Measurements from ENCODE around the gene NRG3.

NRG3 gene

GRCh38 chr10:82908751-82909150, 1033.8 kb downstream of the NRG3 start:
- no peak for DNase-seq
- Histone ChIP-seq H3K27me3 (no peaks in the 10 kb centered on the region), H3K4me3 (ENCODE audit: low read depth, low read length) (no peak overlapping the region), H3K36me3 (no peaks in the 10 kb centered on the region), H3K4me1 (no peaks in the 10 kb centered on the region), H3K9me3 (no peaks in the 10 kb centered on the region)
- TF ChIP-seq, protein P1, sequence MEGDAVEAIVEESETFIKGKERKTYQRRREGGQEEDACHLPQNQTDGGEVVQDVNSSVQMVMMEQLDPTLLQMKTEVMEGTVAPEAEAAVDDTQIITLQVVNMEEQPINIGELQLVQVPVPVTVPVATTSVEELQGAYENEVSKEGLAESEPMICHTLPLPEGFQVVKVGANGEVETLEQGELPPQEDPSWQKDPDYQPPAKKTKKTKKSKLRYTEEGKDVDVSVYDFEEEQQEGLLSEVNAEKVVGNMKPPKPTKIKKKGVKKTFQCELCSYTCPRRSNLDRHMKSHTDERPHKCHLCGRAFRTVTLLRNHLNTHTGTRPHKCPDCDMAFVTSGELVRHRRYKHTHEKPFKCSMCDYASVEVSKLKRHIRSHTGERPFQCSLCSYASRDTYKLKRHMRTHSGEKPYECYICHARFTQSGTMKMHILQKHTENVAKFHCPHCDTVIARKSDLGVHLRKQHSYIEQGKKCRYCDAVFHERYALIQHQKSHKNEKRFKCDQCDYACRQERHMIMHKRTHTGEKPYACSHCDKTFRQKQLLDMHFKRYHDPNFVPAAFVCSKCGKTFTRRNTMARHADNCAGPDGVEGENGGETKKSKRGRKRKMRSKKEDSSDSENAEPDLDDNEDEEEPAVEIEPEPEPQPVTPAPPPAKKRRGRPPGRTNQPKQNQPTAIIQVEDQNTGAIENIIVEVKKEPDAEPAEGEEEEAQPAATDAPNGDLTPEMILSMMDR (IDR thresholded peaks at IDR 0.05; ENCODE audit: low read depth, low read length), result no peak

DNA sequence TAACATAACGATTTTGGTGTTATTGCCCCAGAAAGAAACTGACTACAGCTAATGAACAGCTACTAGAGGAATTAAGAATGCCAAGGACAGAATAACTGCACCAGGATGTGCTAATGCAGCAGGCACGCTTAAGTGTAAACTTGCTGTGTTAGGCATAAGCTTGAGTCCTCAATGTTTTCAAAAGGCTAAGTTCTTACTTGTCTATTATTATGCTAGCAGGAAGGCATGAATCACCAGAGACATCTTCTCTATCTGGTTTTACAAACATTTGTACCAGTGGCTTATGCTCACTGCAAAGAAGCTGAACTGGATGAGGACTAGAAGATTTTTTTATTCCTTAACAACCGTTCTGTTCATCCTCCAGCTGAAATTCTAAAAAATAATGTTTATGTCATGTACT, 1035.3 kb downstream of the NRG3 start:
- TF ChIP-seq, protein P1 (IDR thresholded peaks at IDR 0.05; ENCODE audit: low read depth, low read length), result no peak
- Histone ChIP-seq H3K36me3 (no peaks in the 10 kb centered on the region), H3K4me3 (ENCODE audit: low read depth, low read length) (no peak overlapping the region), H3K4me1 (no peaks in the 10 kb centered on the region), H3K9me3 (no peaks in the 10 kb centered on the region), H3K27me3 (no peaks in the 10 kb centered on the region)
- DNase-seq, result no peak

GRCh38 chr10:82914655-82915136, 1039.7 kb downstream of the NRG3 start:
- DNase-seq, result no peak
- no peaks in the 10 kb centered on the region for H3K27me3 ChIP-seq
- no peaks in the 10 kb centered on the region for H3K9me3 ChIP-seq
- H3K36me3 ChIP-seq, result no peaks in the 10 kb centered on the region
- no peak overlapping the region for H3K4me3 ChIP-seq (ENCODE audit: low read depth, low read length)
- H3K4me1 ChIP-seq, result no peaks in the 10 kb centered on the region
- TF ChIP-seq, protein P1 (IDR thresholded peaks at IDR 0.05; ENCODE audit: low read depth, low read length), result no peak

GRCh38 chr10:82916941-82917340, 1041.9 kb downstream of the NRG3 start:
- Histone ChIP-seq H3K4me1 (no peaks in the 10 kb centered on the region), H3K36me3 (no peaks in the 10 kb centered on the region), H3K27me3 (no peaks in the 10 kb centered on the region), H3K4me3 (ENCODE audit: low read depth, low read length) (no peak overlapping the region), H3K9me3 (no peaks in the 10 kb centered on the region)
- TF ChIP-seq, protein P1 (IDR thresholded peaks at IDR 0.05; ENCODE audit: low read depth, low read length), result no peak
- no peak for DNase-seq

GRCh38 chr10:82918022-82918421, 1043.0 kb downstream of the NRG3 start:
- Histone ChIP-seq H3K27me3 (no peaks in the 10 kb centered on the region), H3K36me3 (no peaks in the 10 kb centered on the region), H3K4me1 (no peaks in the 10 kb centered on the region), H3K9me3 (no peaks in the 10 kb centered on the region), H3K4me3 (ENCODE audit: low read depth, low read length) (no peak overlapping the region)
- DNase-seq, result no peak
- TF ChIP-seq, protein P1 (IDR thresholded peaks at IDR 0.05; ENCODE audit: low read depth, low read length), result no peak

DNA sequence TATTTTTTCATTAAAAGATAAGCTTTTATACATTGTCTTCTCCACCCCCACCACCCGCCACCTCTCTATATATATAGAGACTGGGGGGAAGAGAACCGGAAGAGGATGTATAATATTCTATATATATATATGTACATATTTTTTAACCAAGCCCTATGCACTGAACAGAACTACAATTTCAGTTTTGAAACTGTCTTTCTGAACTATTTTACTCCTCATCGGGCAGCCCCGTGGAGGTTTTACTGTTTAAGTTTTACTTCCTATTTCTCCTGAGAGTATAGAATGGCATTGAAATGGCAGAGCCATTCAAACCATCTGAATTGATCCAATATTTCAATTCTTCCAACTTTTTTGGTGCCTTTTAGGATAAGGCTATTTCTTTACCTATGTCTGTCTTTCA, 1047.1 kb downstream of the NRG3 start:
- Histone ChIP-seq H3K9me3 (no peaks in the 10 kb centered on the region), H3K4me3 (ENCODE audit: low read depth, low read length) (no peak overlapping the region), H3K4me1 (no peaks in the 10 kb centered on the region), H3K27me3 (no peaks in the 10 kb centered on the region), H3K36me3 (no peaks in the 10 kb centered on the region)
- DNase-seq, result no peak
- TF ChIP-seq, protein P1 (IDR thresholded peaks at IDR 0.05; ENCODE audit: low read depth, low read length), result no peak

Measured in BE2C (cell line).